Nephron progenitor cell (in vitro differentiated cells): ENCODE data around the gene DHX29.

ENCODE experiments used
- DNase-seq: peaks from one replicate; pipeline ENCODE4 v3.0.0; 2021
- H3K27ac Mint-ChIP-seq: 2 replicates; pipeline ENCODE4 v1.8.0; 2021; ENCODE audit warnings: mild to moderate bottlenecking, moderate library complexity, mixed read lengths
- H3K27me3 Mint-ChIP-seq: 2 replicates; pipeline ENCODE4 v1.8.0; 2021; ENCODE audit warnings: mild to moderate bottlenecking, low read depth, mixed read lengths; ENCODE audit not compliant: poor library complexity
- H3K36me3 Mint-ChIP-seq: 2 replicates; pipeline ENCODE4 v1.8.0; 2021; ENCODE audit warnings: low read depth, mixed read lengths
- H3K4me1 Mint-ChIP-seq: 2 replicates; pipeline ENCODE4 v1.8.0; 2021; ENCODE audit warnings: mixed read lengths
- H3K4me3 Mint-ChIP-seq: 2 replicates; pipeline ENCODE4 v1.8.0; 2021; ENCODE audit warnings: mild to moderate bottlenecking, moderate library complexity, mixed read lengths
- H3K9me3 Mint-ChIP-seq: 2 replicates; pipeline ENCODE4 v1.8.0; 2021; ENCODE audit warnings: mild to moderate bottlenecking, moderate library complexity, mixed read lengths
- TF ChIP-seq, protein P1 (sequence below): fragments of 200-600 bp; sonication (generic); IDR thresholded peaks from 2 replicates; pipeline ENCODE4 v1.5.0; 2021; ENCODE audit warnings: antibody characterized with exemption

Gene DHX29

DNA sequence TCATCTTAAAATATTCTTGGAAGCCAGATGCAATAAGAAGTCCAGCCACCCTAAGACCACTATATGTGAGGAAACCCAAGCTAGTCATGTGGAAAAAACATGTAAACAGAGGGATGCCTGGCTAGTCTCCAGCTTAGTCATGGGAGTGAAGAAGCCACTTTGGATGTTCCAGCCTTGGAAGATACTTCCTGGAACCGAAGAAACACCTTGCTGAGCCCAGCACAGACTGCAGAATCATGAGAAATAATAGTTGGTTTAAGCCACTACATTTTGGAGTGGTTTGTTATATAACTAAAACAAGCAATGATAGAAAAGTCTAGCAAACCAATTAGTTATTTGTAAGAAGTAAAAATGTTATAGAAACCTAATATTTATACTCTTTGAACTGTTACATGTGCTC is 12.6 kb downstream of the DHX29 start:
- no peak for DNase-seq
- Mint-ChIP-seq H3K4me3 (no peak overlapping the region), H3K4me1 (no peaks in the 10 kb centered on the region), H3K36me3 (peaks cover 78% of the 10 kb centered on the region), H3K9me3 (peaks cover 12% of the 10 kb centered on the region), H3K27me3 (peaks cover 4% of the 10 kb centered on the region), H3K27ac (no peak overlapping the region)
- TF ChIP-seq, protein P1, sequence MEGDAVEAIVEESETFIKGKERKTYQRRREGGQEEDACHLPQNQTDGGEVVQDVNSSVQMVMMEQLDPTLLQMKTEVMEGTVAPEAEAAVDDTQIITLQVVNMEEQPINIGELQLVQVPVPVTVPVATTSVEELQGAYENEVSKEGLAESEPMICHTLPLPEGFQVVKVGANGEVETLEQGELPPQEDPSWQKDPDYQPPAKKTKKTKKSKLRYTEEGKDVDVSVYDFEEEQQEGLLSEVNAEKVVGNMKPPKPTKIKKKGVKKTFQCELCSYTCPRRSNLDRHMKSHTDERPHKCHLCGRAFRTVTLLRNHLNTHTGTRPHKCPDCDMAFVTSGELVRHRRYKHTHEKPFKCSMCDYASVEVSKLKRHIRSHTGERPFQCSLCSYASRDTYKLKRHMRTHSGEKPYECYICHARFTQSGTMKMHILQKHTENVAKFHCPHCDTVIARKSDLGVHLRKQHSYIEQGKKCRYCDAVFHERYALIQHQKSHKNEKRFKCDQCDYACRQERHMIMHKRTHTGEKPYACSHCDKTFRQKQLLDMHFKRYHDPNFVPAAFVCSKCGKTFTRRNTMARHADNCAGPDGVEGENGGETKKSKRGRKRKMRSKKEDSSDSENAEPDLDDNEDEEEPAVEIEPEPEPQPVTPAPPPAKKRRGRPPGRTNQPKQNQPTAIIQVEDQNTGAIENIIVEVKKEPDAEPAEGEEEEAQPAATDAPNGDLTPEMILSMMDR, result no peak

DNA sequence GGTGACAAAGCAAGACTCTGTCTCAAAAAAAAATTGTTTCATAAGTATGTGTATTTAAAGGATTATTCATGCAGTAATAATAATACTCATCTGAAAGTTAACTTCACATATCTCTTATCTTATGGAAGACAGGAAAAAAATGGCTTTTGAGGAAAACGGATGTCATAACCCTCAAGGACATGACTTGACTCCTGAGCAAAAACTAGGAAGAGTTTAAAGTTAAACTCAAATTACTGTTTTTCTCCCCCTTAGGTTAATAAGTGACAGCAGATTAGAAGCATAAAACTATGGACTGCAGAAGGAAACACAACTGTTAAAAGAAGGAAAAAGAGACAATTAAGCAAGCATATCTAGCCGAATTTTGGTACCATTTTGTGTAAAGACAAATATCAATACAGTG is 16.5 kb downstream of the DHX29 start:
- H3K27me3 Mint-ChIP-seq, result peaks cover 4% of the 10 kb centered on the region
- no peak for DNase-seq
- no peaks in the 10 kb centered on the region for H3K4me1 Mint-ChIP-seq
- TF ChIP-seq, protein P1, result no peak
- no peak overlapping the region for H3K27ac Mint-ChIP-seq
- no peak overlapping the region for H3K4me3 Mint-ChIP-seq
- H3K9me3 Mint-ChIP-seq, result no peaks in the 10 kb centered on the region
- H3K36me3 Mint-ChIP-seq, result peaks cover 58% of the 10 kb centered on the region

- peaks cover 50% of the 10 kb centered on the region for H3K36me3 Mint-ChIP-seq
- TF ChIP-seq, protein P1, result no peak
- H3K4me3 Mint-ChIP-seq, result no peak overlapping the region
- peaks cover 4% of the 10 kb centered on the region for H3K27me3 Mint-ChIP-seq
- H3K4me1 Mint-ChIP-seq, result no peaks in the 10 kb centered on the region
- H3K9me3 Mint-ChIP-seq, result no peaks in the 10 kb centered on the region
- DNase-seq, result no peak
- H3K27ac Mint-ChIP-seq, result no peak overlapping the region
Measured at GRCh38 chr5:55289808-55290207, 17.7 kb downstream of the DHX29 start.

- Mint-ChIP-seq H3K27ac (no peak overlapping the region), H3K4me3 (no peak overlapping the region), H3K36me3 (peaks cover 39% of the 10 kb centered on the region), H3K4me1 (no peaks in the 10 kb centered on the region), H3K27me3 (peaks cover 4% of the 10 kb centered on the region), H3K9me3 (no peaks in the 10 kb centered on the region)
- DNase-seq, result no peak
- TF ChIP-seq, protein P1, result no peak
Measured at GRCh38 chr5:55286411-55286933, 21.0 kb downstream of the DHX29 start.

DNA sequence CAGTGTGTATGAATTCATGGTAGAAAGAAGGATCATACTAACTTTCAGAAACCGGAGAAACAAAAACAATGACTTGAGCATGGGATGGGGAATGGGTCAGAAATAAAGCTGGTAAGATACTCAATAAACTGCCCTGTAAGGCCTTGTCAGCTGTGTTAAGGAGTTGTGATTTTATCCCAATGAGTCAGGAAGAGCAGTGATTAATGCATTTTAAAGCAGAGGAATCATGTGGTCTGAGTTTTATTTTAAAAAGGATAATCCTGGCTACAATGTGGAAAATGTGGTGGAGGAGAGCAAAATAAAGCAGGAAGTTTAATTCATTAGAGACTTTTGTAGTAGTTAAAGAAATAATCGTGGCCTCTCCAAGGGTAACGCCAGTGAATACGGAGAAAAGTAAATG is 28.7 kb downstream of the DHX29 start:
- TF ChIP-seq, protein P1, result no peak
- Mint-ChIP-seq H3K9me3 (no peaks in the 10 kb centered on the region), H3K27ac (no peak overlapping the region), H3K4me1 (no peaks in the 10 kb centered on the region), H3K36me3 (peaks cover 54% of the 10 kb centered on the region), H3K27me3 (peaks cover 4% of the 10 kb centered on the region), H3K4me3 (no peak overlapping the region)
- DNase-seq, result no peak

GRCh38 chr5:55276771-55277170 is 30.7 kb downstream of the DHX29 start:
- DNase-seq, result no peak
- TF ChIP-seq, protein P1, result no peak
- H3K4me3 Mint-ChIP-seq, result no peak overlapping the region
- no peaks in the 10 kb centered on the region for H3K9me3 Mint-ChIP-seq
- H3K36me3 Mint-ChIP-seq, result peaks cover 62% of the 10 kb centered on the region
- no peak overlapping the region for H3K27ac Mint-ChIP-seq
- no peaks in the 10 kb centered on the region for H3K4me1 Mint-ChIP-seq
- H3K27me3 Mint-ChIP-seq, result no peaks in the 10 kb centered on the region
